ENCODE results near the gene SP2.

GRCh38 chr17:47942568-47942967 lies 46.5 kb downstream of the SP2 start:
- TF ChIP-seq POLR2A (IDR thresholded peaks at IDR 0.05) (no peak), CTCF (IDR thresholded peaks at IDR 0.05) (no peak), POLR2AphosphoS5 (IDR thresholded peaks at IDR 0.05) (no peak)

All from prostate gland (tissue), 2 donors.